ENCODE measurements around the gene GRM4.

The GRM4 gene

GRCh38 chr6:34075906-34076305 is 70.0 kb downstream of the GRM4 start:
- peaks cover 2% of the 10 kb centered on the region for H3K4me1 ChIP-seq (ENCODE audit: control insufficient read depth, insufficient read depth, low read depth, low read length)
- H3K18ac ChIP-seq (ENCODE audit: low read depth in 1 of 2, low read length in 2 of 2) = no peak overlapping the region
- peaks cover 44 to 69% of the 10 kb centered on the region in 2 experiments for H3K27me3 ChIP-seq (ENCODE audit: control insufficient read depth in 1 of 2, insufficient read depth in 1 of 2, low read length in 2 of 2)
- no peak for DNase-seq
- H3K9ac ChIP-seq (ENCODE audit: low read length) = no peak overlapping the region
- no peaks in the 10 kb centered on the region for H3K36me3 ChIP-seq (ENCODE audit: control insufficient read depth in 1 of 2, insufficient read depth in 2 of 2, low read depth in 1 of 2, low read length in 2 of 2)
- no peak overlapping the region for H2BK120ac ChIP-seq (ENCODE audit: low read depth, low read length)
- no peak overlapping the region for H3K4me2 ChIP-seq (ENCODE audit: low read length, poor library complexity, severe bottlenecking)
- H2BK12ac ChIP-seq (ENCODE audit: low read length in 2 of 2) = no peak overlapping the region
- no peak overlapping the region for H4K91ac ChIP-seq (ENCODE audit: low read length)
- H3K23ac ChIP-seq (ENCODE audit: low read length in 2 of 2) = no peak overlapping the region
- H3K4me3 ChIP-seq (ENCODE audit: insufficient read depth in 1 of 2, low read depth in 1 of 2, low read length in 2 of 2) = no peak overlapping the region
- no peaks in the 10 kb centered on the region for H3K79me1 ChIP-seq (replicated peaks; ENCODE audit: low read length, poor library complexity, severe bottlenecking)
- no peak overlapping the region for H3K4ac ChIP-seq (ENCODE audit: low read depth in 1 of 2, low read length in 2 of 2)
- H2AK5ac ChIP-seq (ENCODE audit: low read length, severe bottlenecking) = no peak overlapping the region
- no peak overlapping the region for H3K14ac ChIP-seq (ENCODE audit: low read length in 2 of 2)
- no peak overlapping the region for H2AFZ ChIP-seq (ENCODE audit: low read depth, low read length)
- H4K8ac ChIP-seq (ENCODE audit: low read length) = no peak overlapping the region
- no peak overlapping the region for H2BK5ac ChIP-seq (ENCODE audit: low read depth, low read length, poor library complexity, severe bottlenecking)
- H3K9me3 ChIP-seq (ENCODE audit: control insufficient read depth, low read length) = no peaks in the 10 kb centered on the region
- H2BK15ac ChIP-seq (ENCODE audit: low read depth, poor library complexity, severe bottlenecking) = no peak overlapping the region
- WGBS = 70% methylated on average over 4 of the region's 6 CpGs
- no peak overlapping the region for H3K27ac ChIP-seq (ENCODE audit: low read length, poor library complexity, severe bottlenecking)

GRCh38 chr6:34074064-34074742 is 71.7 kb downstream of the GRM4 start:
- Histone ChIP-seq H3K14ac (ENCODE audit: low read length in 2 of 2) (no peak overlapping the region), H3K9ac (ENCODE audit: low read length) (no peak overlapping the region), H4K91ac (ENCODE audit: low read length) (no peak overlapping the region), H3K4me1 (ENCODE audit: control insufficient read depth, insufficient read depth, low read depth, low read length) (peaks cover 2% of the 10 kb centered on the region), H2AFZ (ENCODE audit: low read depth, low read length) (no peak overlapping the region), H3K36me3 (ENCODE audit: control insufficient read depth in 1 of 2, insufficient read depth in 2 of 2, low read depth in 1 of 2, low read length in 2 of 2) (no peaks in the 10 kb centered on the region), H3K9me3 (ENCODE audit: control insufficient read depth, low read length) (no peaks in the 10 kb centered on the region), H3K4ac (ENCODE audit: low read depth in 1 of 2, low read length in 2 of 2) (no peak overlapping the region), H2AK5ac (ENCODE audit: low read length, severe bottlenecking) (no peak overlapping the region), H2BK5ac (ENCODE audit: low read depth, low read length, poor library complexity, severe bottlenecking) (no peak overlapping the region), H3K79me1 (replicated peaks; ENCODE audit: low read length, poor library complexity, severe bottlenecking) (no peaks in the 10 kb centered on the region), H4K8ac (ENCODE audit: low read length) (no peak overlapping the region), H3K4me3 (ENCODE audit: insufficient read depth in 1 of 2, low read depth in 1 of 2, low read length in 2 of 2) (no peak overlapping the region), H2BK12ac (ENCODE audit: low read length in 2 of 2) (no peak overlapping the region), H3K4me2 (ENCODE audit: low read length, poor library complexity, severe bottlenecking) (no peak overlapping the region), H2BK15ac (ENCODE audit: low read depth, poor library complexity, severe bottlenecking) (no peak overlapping the region), H3K27me3 (ENCODE audit: control insufficient read depth in 1 of 2, insufficient read depth in 1 of 2, low read length in 2 of 2) (peaks cover 32 to 65% of the 10 kb centered on the region in 2 experiments), H3K23ac (ENCODE audit: low read length in 2 of 2) (no peak overlapping the region), H3K27ac (ENCODE audit: low read length, poor library complexity, severe bottlenecking) (no peak overlapping the region), H3K18ac (ENCODE audit: low read depth in 1 of 2, low read length in 2 of 2) (no peak overlapping the region), H2BK120ac (ENCODE audit: low read depth, low read length) (no peak overlapping the region)
- WGBS = 78% methylated on average over 18 of the region's 22 CpGs
- DNase-seq = no peak

GRCh38 chr6:34073540-34073939 is 72.3 kb downstream of the GRM4 start:
- H3K9me3 ChIP-seq (ENCODE audit: control insufficient read depth, low read length) = no peaks in the 10 kb centered on the region
- H3K27me3 ChIP-seq (ENCODE audit: control insufficient read depth in 1 of 2, insufficient read depth in 1 of 2, low read length in 2 of 2) = peaks cover 28 to 65% of the 10 kb centered on the region in 2 experiments
- H2BK12ac ChIP-seq (ENCODE audit: low read length in 2 of 2) = no peak overlapping the region
- no peak overlapping the region for H3K23ac ChIP-seq (ENCODE audit: low read length in 2 of 2)
- H3K4me1 ChIP-seq (ENCODE audit: control insufficient read depth, insufficient read depth, low read depth, low read length) = peaks cover 2% of the 10 kb centered on the region
- no peak overlapping the region for H2AK5ac ChIP-seq (ENCODE audit: low read length, severe bottlenecking)
- no peak overlapping the region for H3K18ac ChIP-seq (ENCODE audit: low read depth in 1 of 2, low read length in 2 of 2)
- H3K9ac ChIP-seq (ENCODE audit: low read length) = no peak overlapping the region
- H3K4ac ChIP-seq (ENCODE audit: low read depth in 1 of 2, low read length in 2 of 2) = no peak overlapping the region
- peak overlapping the region; percentile 10 for H4K91ac ChIP-seq (ENCODE audit: low read length)
- 77% methylated on average over 7 of the region's 7 CpGs for WGBS
- H2BK120ac ChIP-seq (ENCODE audit: low read depth, low read length) = no peak overlapping the region
- no peak overlapping the region for H2BK5ac ChIP-seq (ENCODE audit: low read depth, low read length, poor library complexity, severe bottlenecking)
- no peaks in the 10 kb centered on the region for H3K79me1 ChIP-seq (replicated peaks; ENCODE audit: low read length, poor library complexity, severe bottlenecking)
- H3K36me3 ChIP-seq (ENCODE audit: control insufficient read depth in 1 of 2, insufficient read depth in 2 of 2, low read depth in 1 of 2, low read length in 2 of 2) = no peaks in the 10 kb centered on the region
- no peak overlapping the region for H3K4me2 ChIP-seq (ENCODE audit: low read length, poor library complexity, severe bottlenecking)
- H4K8ac ChIP-seq (ENCODE audit: low read length) = no peak overlapping the region
- H2BK15ac ChIP-seq (ENCODE audit: low read depth, poor library complexity, severe bottlenecking) = no peak overlapping the region
- DNase-seq = no peak
- H3K14ac ChIP-seq (ENCODE audit: low read length in 2 of 2) = no peak overlapping the region
- no peak overlapping the region for H3K4me3 ChIP-seq (ENCODE audit: insufficient read depth in 1 of 2, low read depth in 1 of 2, low read length in 2 of 2)
- H3K27ac ChIP-seq (ENCODE audit: low read length, poor library complexity, severe bottlenecking) = no peak overlapping the region
- H2AFZ ChIP-seq (ENCODE audit: low read depth, low read length) = no peak overlapping the region

- Histone ChIP-seq H2AFZ (ENCODE audit: low read depth, low read length) (no peak overlapping the region), H2BK15ac (ENCODE audit: low read depth, poor library complexity, severe bottlenecking) (no peak overlapping the region), H3K14ac (ENCODE audit: low read length in 2 of 2) (peak overlapping the region in 1 of 2 experiments; percentile 23), H2BK120ac (ENCODE audit: low read depth, low read length) (no peak overlapping the region), H3K36me3 (ENCODE audit: control insufficient read depth in 1 of 2, insufficient read depth in 2 of 2, low read depth in 1 of 2, low read length in 2 of 2) (no peaks in the 10 kb centered on the region), H3K27ac (ENCODE audit: low read length, poor library complexity, severe bottlenecking) (no peak overlapping the region), H3K4me1 (ENCODE audit: control insufficient read depth, insufficient read depth, low read depth, low read length) (peaks cover 2% of the 10 kb centered on the region), H3K9ac (ENCODE audit: low read length) (no peak overlapping the region), H3K79me1 (replicated peaks; ENCODE audit: low read length, poor library complexity, severe bottlenecking) (no peaks in the 10 kb centered on the region), H3K18ac (ENCODE audit: low read depth in 1 of 2, low read length in 2 of 2) (no peak overlapping the region), H3K9me3 (ENCODE audit: control insufficient read depth, low read length) (no peaks in the 10 kb centered on the region), H2AK5ac (ENCODE audit: low read length, severe bottlenecking) (no peak overlapping the region), H3K23ac (ENCODE audit: low read length in 2 of 2) (no peak overlapping the region), H3K4me2 (ENCODE audit: low read length, poor library complexity, severe bottlenecking) (no peak overlapping the region), H3K4ac (ENCODE audit: low read depth in 1 of 2, low read length in 2 of 2) (no peak overlapping the region), H4K8ac (ENCODE audit: low read length) (no peak overlapping the region), H2BK5ac (ENCODE audit: low read depth, low read length, poor library complexity, severe bottlenecking) (no peak overlapping the region), H3K4me3 (ENCODE audit: insufficient read depth in 1 of 2, low read depth in 1 of 2, low read length in 2 of 2) (no peak overlapping the region), H2BK12ac (ENCODE audit: low read length in 2 of 2) (no peak overlapping the region), H3K27me3 (ENCODE audit: control insufficient read depth in 1 of 2, insufficient read depth in 1 of 2, low read length in 2 of 2) (peaks cover 26 to 65% of the 10 kb centered on the region in 2 experiments), H4K91ac (ENCODE audit: low read length) (peak overlapping the region; percentile 61)
- no peak for DNase-seq
Observed at GRCh38 chr6:34072727-34073126, 73.2 kb downstream of the GRM4 start.

Data from mesenchymal stem cell (in vitro differentiated cells and primary cell).